ENCODE results near the gene RGS8. TPM values are rescaled to one million over a fixed set of nuclear protein-coding genes. Genes with fewer than 3 reads are reported as not detected.

RGS8 gene
- total and polyA plus RNA-seq, 4 donors, result 0.05 TPM; not detected in 3

DNA sequence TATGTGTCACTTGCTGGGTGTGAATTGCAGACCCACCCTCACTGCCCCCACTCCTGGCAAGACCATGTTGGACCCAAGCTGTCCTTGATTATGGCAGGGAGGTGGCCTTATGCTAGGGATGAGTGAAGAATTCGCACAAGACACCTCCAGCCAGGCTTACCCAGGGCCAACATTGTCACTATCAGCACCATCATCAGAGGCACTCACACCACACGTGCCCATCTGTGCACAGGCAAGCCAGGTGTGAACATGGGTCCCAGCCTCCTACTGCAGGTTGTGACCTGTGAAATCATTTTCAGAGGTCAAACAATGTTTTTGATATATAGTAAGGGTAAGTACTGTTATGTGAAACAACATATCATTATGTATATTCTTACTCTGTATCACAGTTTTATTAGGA, 20.3 kb upstream of the RGS8 start:
- Histone ChIP-seq H3K9me3 (ENCODE audit: control insufficient read depth in 4 of 4, low read length in 3 of 4) (no peaks in the 10 kb centered on the region), H3K4me1 (ENCODE audit: control insufficient read depth in 4 of 4, insufficient read depth in 4 of 4, low read length in 3 of 4) (peaks cover 0 to 4% (median 2%) of the 10 kb centered on the region in 4 donors), H3K9ac (ENCODE audit: low read depth in 1 of 2, low read length in 2 of 2) (no peak overlapping the region), H3K4me3 (ENCODE audit: low read depth in 1 of 3, low read length in 3 of 3) (no peak overlapping the region), H3K36me3 (ENCODE audit: control insufficient read depth in 4 of 4, insufficient read depth in 3 of 4, low read depth in 1 of 4, low read length in 3 of 4) (no peaks in the 10 kb centered on the region), H3K27ac (ENCODE audit: low read depth in 1 of 2, low read length in 2 of 2) (no peak overlapping the region), H3K27me3 (ENCODE audit: control insufficient read depth in 4 of 4, insufficient read depth in 4 of 4, low read length in 3 of 4) (no peaks in the 10 kb centered on the region)
- DNase-seq (ENCODE audit: low spot score), result no peak
- TF ChIP-seq HNF4A (conservative IDR thresholded peaks at IDR 0.05) (no peak), CTCF (IDR thresholded peaks at IDR 0.05; ENCODE audit: low read depth, low read length, missing input control) (no peak), MAX (IDR thresholded peaks at IDR 0.05) (no peak), HNF4G (IDR thresholded peaks at IDR 0.05) (no peak), FOXA2 (IDR thresholded peaks at IDR 0.05) (no peak), SP1 (IDR thresholded peaks at IDR 0.05) (no peak), YY1 (IDR thresholded peaks at IDR 0.05) (no peak), ZBTB33 (IDR thresholded peaks at IDR 0.05) (no peak), GABPA (IDR thresholded peaks at IDR 0.05 in 1 of 2, conservative IDR thresholded peaks at IDR 0.05 in 1 of 2) (no peak), JUND (IDR thresholded peaks at IDR 0.05) (no peak), NR2F2 (IDR thresholded peaks at IDR 0.05) (no peak), RAD21 (IDR thresholded peaks at IDR 0.05) (no peak), FOXA1 (IDR thresholded peaks at IDR 0.05) (no peak), TAF1 (conservative IDR thresholded peaks at IDR 0.05) (no peak)
- TF ChIP-seq, protein P1, sequence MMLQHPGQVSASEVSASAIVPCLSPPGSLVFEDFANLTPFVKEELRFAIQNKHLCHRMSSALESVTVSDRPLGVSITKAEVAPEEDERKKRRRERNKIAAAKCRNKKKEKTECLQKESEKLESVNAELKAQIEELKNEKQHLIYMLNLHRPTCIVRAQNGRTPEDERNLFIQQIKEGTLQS (IDR thresholded peaks at IDR 0.05), result no peak
- TF ChIP-seq, protein P2, sequence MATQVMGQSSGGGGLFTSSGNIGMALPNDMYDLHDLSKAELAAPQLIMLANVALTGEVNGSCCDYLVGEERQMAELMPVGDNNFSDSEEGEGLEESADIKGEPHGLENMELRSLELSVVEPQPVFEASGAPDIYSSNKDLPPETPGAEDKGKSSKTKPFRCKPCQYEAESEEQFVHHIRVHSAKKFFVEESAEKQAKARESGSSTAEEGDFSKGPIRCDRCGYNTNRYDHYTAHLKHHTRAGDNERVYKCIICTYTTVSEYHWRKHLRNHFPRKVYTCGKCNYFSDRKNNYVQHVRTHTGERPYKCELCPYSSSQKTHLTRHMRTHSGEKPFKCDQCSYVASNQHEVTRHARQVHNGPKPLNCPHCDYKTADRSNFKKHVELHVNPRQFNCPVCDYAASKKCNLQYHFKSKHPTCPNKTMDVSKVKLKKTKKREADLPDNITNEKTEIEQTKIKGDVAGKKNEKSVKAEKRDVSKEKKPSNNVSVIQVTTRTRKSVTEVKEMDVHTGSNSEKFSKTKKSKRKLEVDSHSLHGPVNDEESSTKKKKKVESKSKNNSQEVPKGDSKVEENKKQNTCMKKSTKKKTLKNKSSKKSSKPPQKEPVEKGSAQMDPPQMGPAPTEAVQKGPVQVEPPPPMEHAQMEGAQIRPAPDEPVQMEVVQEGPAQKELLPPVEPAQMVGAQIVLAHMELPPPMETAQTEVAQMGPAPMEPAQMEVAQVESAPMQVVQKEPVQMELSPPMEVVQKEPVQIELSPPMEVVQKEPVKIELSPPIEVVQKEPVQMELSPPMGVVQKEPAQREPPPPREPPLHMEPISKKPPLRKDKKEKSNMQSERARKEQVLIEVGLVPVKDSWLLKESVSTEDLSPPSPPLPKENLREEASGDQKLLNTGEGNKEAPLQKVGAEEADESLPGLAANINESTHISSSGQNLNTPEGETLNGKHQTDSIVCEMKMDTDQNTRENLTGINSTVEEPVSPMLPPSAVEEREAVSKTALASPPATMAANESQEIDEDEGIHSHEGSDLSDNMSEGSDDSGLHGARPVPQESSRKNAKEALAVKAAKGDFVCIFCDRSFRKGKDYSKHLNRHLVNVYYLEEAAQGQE (IDR thresholded peaks at IDR 0.05), result no peak
- WGBS, result 89% methylated on average over 2 of the region's 2 CpGs

DNA sequence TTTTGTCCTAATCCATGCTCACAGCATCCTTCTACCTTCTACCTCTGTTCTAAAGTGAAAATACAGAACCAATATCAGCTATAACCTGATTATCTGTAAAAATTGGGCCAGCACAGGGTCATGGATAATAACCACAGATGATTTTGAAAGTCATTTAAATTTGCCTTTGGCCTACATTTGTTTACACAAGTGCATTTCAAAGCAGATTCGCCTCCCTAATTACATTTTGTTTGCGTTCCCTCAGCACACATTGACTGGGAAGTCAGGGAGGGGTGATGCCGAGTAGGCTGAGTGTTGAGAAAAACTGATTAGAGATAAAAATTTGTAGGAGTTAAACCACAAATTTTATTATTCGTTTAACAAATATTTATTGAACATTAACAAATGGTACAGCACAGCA, 19.2 kb upstream of the RGS8 start:
- Histone ChIP-seq H3K4me3 (ENCODE audit: low read depth in 1 of 3, low read length in 3 of 3) (no peak overlapping the region), H3K36me3 (ENCODE audit: control insufficient read depth in 4 of 4, insufficient read depth in 3 of 4, low read depth in 1 of 4, low read length in 3 of 4) (no peaks in the 10 kb centered on the region), H3K9me3 (ENCODE audit: control insufficient read depth in 4 of 4, low read length in 3 of 4) (no peaks in the 10 kb centered on the region), H3K4me1 (ENCODE audit: control insufficient read depth in 4 of 4, insufficient read depth in 4 of 4, low read length in 3 of 4) (peaks cover 0 to 4% (median 2%) of the 10 kb centered on the region in 4 donors), H3K27ac (ENCODE audit: low read depth in 1 of 2, low read length in 2 of 2) (no peak overlapping the region), H3K9ac (ENCODE audit: low read depth in 1 of 2, low read length in 2 of 2) (no peak overlapping the region), H3K27me3 (ENCODE audit: control insufficient read depth in 4 of 4, insufficient read depth in 4 of 4, low read length in 3 of 4) (no peaks in the 10 kb centered on the region)
- WGBS, result 24% methylated on average over 4 of the region's 4 CpGs
- no peak for DNase-seq (ENCODE audit: low spot score)
- TF ChIP-seq GABPA (IDR thresholded peaks at IDR 0.05 in 1 of 2, conservative IDR thresholded peaks at IDR 0.05 in 1 of 2) (no peak), SP1 (IDR thresholded peaks at IDR 0.05) (no peak), EGR1 (IDR thresholded peaks at IDR 0.05; ENCODE audit: low read depth in 2 of 2) (no peak), RAD21 (IDR thresholded peaks at IDR 0.05) (no peak), JUND (IDR thresholded peaks at IDR 0.05) (no peak), YY1 (IDR thresholded peaks at IDR 0.05) (no peak), HNF4G (IDR thresholded peaks at IDR 0.05) (no peak), RXRA (IDR thresholded peaks at IDR 0.05) (no peak), MAX (IDR thresholded peaks at IDR 0.05) (no peak), TAF1 (conservative IDR thresholded peaks at IDR 0.05) (no peak), ZBTB33 (IDR thresholded peaks at IDR 0.05) (no peak), HNF4A (conservative IDR thresholded peaks at IDR 0.05) (no peak), NR2F2 (IDR thresholded peaks at IDR 0.05) (no peak)
- TF ChIP-seq, protein P2 (IDR thresholded peaks at IDR 0.05), result no peak
